OCI-LY3 (cell line): ENCODE measurements around the gene ARMC12.

Experiments
- CTCF ChIP-seq: fragments of 200-600, 300-600 bp; sonication (generic); IDR thresholded peaks from 2 replicates; pipeline ENCODE4 v1.5.1; 2014; ENCODE audit warnings: antibody characterized with exemption, low read length, low read depth
- EZH2phosphoT487 ChIP-seq: fragments of 200-600 bp; shearing (Covaris generic); IDR thresholded peaks from 2 replicates; pipeline ENCODE4 v1.6.1; 2018; ENCODE audit warnings: antibody characterized with exemption, mixed run types, low read depth

- TF ChIP-seq CTCF = no peak
- no peak for TF ChIP-seq EZH2phosphoT487
Observed at GRCh38 chr6:35788423-35788982, 51.7 kb downstream of the ARMC12 start.
